AG08395 (cell line): Measurements from ENCODE around the gene APH1B.
A peak's percentile ranks its signal among the peaks of the same experiment; 100 is the strongest.
"Not testable (repeated sequence)": the region's sequence is repeated elsewhere in the genome, so short reads cannot be mapped to it uniquely, and the experiment has no call there.

Source experiments
- DNase-seq: peaks from one replicate; pipeline ENCODE4 v3.0.0; 2012; ENCODE audit warnings: mixed read lengths, low spot score

The APH1B gene

GRCh38 chr15:63331456-63331855, 54.1 kb downstream of the APH1B start:
- no peak for DNase-seq

- peak; percentile 76 for DNase-seq
These were observed 55.1 kb downstream of the APH1B start for GRCh38 chr15:63332367-63333124.

- DNase-seq: no peak
These were observed 57.4 kb downstream of the APH1B start for GRCh38 chr15:63334821-63335220.

- no peak for DNase-seq
These were observed 58.3 kb downstream of the APH1B start for GRCh38 chr15:63335543-63336240.

- no peak for DNase-seq
These were observed 59.6 kb downstream of the APH1B start for GRCh38 chr15:63337046-63337445.

GRCh38 chr15:63338170-63338569, 60.8 kb downstream of the APH1B start:
- peak; percentile 68 for DNase-seq

GRCh38 chr15:63339006-63339766, 61.8 kb downstream of the APH1B start:
- no peak for DNase-seq

GRCh38 chr15:63339836-63340235, 62.4 kb downstream of the APH1B start:
- DNase-seq: no peak

GRCh38 chr15:63340353-63340752, 62.9 kb downstream of the APH1B start:
- DNase-seq: no peak

GRCh38 chr15:63340878-63341277, 63.5 kb downstream of the APH1B start:
- no peak for DNase-seq

GRCh38 chr15:63341898-63342297, 64.5 kb downstream of the APH1B start:
- DNase-seq: no peak

- not testable (repeated sequence) for DNase-seq
These were observed 65.7 kb downstream of the APH1B start for GRCh38 chr15:63342996-63343562.

- peak; percentile 35 for DNase-seq
These were observed 67.5 kb downstream of the APH1B start for GRCh38 chr15:63344731-63345390.

- no peak for DNase-seq
These were observed 68.0 kb downstream of the APH1B start for GRCh38 chr15:63345391-63345752.

- DNase-seq: no peak
These were observed 69.9 kb downstream of the APH1B start for GRCh38 chr15:63347074-63347857.

GRCh38 chr15:63348392-63348791, 71.0 kb downstream of the APH1B start:
- peak; percentile 82 for DNase-seq

GRCh38 chr15:63349156-63349555, 71.8 kb downstream of the APH1B start:
- no peak for DNase-seq

GRCh38 chr15:63349621-63350020, 72.2 kb downstream of the APH1B start:
- DNase-seq: no peak

- no peak for DNase-seq
These were observed 72.8 kb downstream of the APH1B start for GRCh38 chr15:63350178-63350621.

- DNase-seq: no peak
These were observed 73.8 kb downstream of the APH1B start for GRCh38 chr15:63351170-63351569.

GRCh38 chr15:63352808-63353207, 75.4 kb downstream of the APH1B start:
- no peak for DNase-seq
